BE2C (cell line): Measurements from ENCODE around the gene FAM193A.

Experiments used
- DNase-seq: peaks from one replicate; pipeline ENCODE4 v3.0.0-alpha.2; 2020
- H3K27me3 ChIP-seq: fragments of 250-450 bp; sonication (Bioruptor Pico); 2 replicates; pipeline ENCODE4 v1.5.1; 2020; ENCODE audit warnings: mild to moderate bottlenecking
- H3K36me3 ChIP-seq: fragments of 250-450 bp; sonication (Bioruptor Pico); 2 replicates; pipeline ENCODE4 v1.5.1; 2020; ENCODE audit warnings: mild to moderate bottlenecking
- H3K4me1 ChIP-seq: fragments of 250-450 bp; sonication (Bioruptor Pico); 2 replicates; pipeline ENCODE4 v1.5.1; 2020
- H3K4me3 ChIP-seq: 2 replicates; pipeline ENCODE4 v1.5.1; 2011; ENCODE audit warnings: low read depth, low read length
- H3K9me3 ChIP-seq: fragments of 250-450 bp; sonication (Bioruptor Pico); 2 replicates; pipeline ENCODE4 v1.5.1; 2020
- TF ChIP-seq, protein P1 (sequence below): IDR thresholded peaks from 2 replicates; pipeline ENCODE4 v1.5.1; 2012; ENCODE audit warnings: mild to moderate bottlenecking, low read depth, low read length

FAM193A gene

DNA sequence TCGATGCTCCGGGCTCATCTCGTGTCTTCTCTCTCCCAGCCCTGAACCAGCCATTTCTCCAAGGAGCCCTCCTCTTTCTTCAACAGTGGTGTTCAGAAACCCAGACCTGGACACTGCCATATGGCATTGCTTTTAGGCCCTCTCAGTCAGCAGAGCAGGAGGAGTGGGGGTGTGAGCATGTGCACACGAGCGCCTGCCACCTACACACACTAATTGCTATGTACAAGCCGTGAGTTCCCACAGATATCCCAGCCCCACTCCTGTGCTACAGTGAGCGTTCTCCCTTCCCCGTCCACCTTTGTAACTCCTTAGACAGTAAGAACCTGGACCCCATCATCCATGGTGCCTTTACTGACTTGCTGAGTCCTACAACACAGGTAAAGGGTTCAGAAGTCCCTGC lies 165.9 kb downstream of the FAM193A start:
- Histone ChIP-seq H3K36me3 (peaks cover 69% of the 10 kb centered on the region), H3K9me3 (no peaks in the 10 kb centered on the region), H3K27me3 (no peaks in the 10 kb centered on the region; the same call in 1 of the 2 replicates), H3K4me1 (no peaks in the 10 kb centered on the region), H3K4me3 (no peak overlapping the region)
- TF ChIP-seq, protein P1, sequence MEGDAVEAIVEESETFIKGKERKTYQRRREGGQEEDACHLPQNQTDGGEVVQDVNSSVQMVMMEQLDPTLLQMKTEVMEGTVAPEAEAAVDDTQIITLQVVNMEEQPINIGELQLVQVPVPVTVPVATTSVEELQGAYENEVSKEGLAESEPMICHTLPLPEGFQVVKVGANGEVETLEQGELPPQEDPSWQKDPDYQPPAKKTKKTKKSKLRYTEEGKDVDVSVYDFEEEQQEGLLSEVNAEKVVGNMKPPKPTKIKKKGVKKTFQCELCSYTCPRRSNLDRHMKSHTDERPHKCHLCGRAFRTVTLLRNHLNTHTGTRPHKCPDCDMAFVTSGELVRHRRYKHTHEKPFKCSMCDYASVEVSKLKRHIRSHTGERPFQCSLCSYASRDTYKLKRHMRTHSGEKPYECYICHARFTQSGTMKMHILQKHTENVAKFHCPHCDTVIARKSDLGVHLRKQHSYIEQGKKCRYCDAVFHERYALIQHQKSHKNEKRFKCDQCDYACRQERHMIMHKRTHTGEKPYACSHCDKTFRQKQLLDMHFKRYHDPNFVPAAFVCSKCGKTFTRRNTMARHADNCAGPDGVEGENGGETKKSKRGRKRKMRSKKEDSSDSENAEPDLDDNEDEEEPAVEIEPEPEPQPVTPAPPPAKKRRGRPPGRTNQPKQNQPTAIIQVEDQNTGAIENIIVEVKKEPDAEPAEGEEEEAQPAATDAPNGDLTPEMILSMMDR, result no peak
- DNase-seq, result no peak

DNA sequence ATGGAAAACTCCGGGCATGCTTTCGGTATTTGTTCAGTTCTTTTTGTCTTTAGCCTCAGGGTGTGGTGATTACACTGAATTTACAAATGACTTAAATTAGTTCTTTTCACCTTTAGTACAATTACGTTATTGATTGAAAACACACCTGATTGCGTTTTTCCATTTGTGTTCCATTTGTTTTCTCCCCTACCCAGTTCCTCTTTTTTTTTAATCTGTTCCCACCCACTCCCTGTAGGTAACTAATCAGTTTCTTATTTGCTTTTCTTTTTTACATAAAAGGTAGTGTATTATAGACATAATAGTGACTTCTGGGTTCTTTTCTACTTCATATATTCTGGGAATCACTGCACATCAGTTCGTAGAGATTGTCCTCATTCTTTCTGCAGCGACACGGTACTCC lies 166.3 kb downstream of the FAM193A start:
- TF ChIP-seq, protein P1, result no peak
- peaks cover 65% of the 10 kb centered on the region for H3K36me3 ChIP-seq
- H3K9me3 ChIP-seq, result no peaks in the 10 kb centered on the region
- no peaks in the 10 kb centered on the region; the same call in 1 of the 2 replicates for H3K27me3 ChIP-seq
- no peak for DNase-seq
- no peaks in the 10 kb centered on the region for H3K4me1 ChIP-seq
- H3K4me3 ChIP-seq, result no peak overlapping the region

DNA sequence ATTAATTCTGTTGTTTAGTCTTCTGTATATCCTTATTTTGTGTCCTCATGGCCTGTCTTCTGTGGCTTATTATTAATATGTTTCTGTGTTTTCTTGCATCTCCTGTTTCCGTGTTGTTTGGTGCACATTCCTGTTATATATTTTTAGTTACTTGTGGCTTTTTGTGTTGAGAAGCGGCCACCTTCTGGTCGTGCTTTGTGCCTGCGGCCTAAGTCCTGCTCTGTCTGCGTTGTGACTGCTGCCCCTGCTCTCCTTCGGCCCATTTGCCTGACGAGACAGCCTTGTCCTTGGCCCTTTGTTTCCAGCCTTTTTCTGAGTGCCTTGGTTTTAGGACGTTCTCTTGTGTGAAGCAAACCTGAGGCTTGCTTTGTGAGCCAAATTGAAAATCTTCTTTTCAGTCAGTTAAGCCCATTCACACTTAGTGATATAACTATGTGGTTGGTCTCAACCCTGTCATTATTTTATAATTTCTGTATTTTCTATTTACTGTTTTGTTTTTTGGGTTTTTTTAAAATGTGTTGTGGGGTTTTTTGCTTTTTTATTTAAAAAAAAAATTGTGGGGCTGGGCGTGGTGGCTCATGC lies 175.9 kb downstream of the FAM193A start:
- peaks cover 36% of the 10 kb centered on the region for H3K36me3 ChIP-seq

DNA sequence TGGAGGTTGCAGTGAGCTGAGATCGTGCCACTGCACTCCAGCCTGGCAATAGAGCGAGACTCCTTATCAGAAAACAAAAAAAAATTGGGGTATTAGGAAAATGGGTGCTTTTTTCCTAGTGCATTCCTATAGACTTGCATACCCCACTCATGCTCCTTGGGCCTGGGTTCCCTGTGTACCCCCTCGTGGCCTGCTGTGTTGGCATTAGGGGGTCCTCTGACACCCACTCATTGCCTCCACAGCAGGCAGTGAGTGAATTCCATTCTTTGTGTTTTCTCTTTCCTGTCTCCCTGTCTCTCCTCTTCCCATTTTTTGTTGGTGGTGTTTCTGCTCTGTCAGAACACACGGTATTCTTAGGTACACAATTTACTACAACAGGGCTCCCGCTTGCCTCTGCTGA lies 176.9 kb downstream of the FAM193A start:
- TF ChIP-seq, protein P1, result no peak
- H3K36me3 ChIP-seq, result peaks cover 40% of the 10 kb centered on the region
- no peak overlapping the region for H3K4me3 ChIP-seq
- no peak for DNase-seq
- H3K9me3 ChIP-seq, result no peaks in the 10 kb centered on the region
- H3K27me3 ChIP-seq, result no peaks in the 10 kb centered on the region
- peaks cover 13% of the 10 kb centered on the region; the same call in 1 of the 2 replicates for H3K4me1 ChIP-seq

More for the DNA sequence above, 175.9 kb downstream of the FAM193A start:
- H3K4me3 ChIP-seq, result no peak overlapping the region
- TF ChIP-seq, protein P1, result peak; percentile 55
- H3K9me3 ChIP-seq, result no peaks in the 10 kb centered on the region
- no peaks in the 10 kb centered on the region for H3K27me3 ChIP-seq
- no peak for DNase-seq
- H3K4me1 ChIP-seq, result peaks cover 13% of the 10 kb centered on the region; the same call in 1 of the 2 replicates

DNA sequence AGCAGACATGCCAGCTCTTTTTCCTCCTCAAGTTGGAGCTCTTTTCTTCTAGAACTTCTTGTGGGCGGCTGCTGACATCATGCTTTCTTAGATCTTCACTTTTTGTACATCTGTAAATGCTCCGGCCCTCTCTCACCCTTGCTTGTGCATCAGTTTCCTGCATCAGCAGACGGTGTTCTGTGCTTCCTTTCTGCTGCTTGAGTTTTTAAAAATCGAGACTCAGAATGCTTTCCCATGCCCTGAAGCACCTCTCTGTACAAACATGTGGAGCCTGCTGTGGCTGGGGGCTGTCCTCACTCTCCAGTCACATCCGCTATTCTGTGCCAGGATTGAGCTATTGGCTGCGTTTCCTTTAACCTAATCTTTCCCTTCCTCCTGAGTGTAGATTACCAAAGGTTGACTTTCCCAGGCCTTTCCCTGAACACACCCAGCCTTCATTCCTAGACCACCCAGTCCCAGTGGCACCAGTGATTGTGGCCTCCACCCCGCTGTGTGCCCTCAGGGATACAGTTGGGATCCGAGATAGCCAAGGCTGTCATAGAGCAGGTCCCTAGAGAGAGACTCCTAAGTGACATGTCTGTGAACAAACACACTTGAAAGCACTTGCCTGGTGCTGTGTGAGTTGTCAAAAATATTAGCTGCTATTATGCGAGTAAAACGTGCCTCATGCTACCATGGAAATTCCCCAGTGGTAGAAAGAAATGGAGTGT lies 177.8 kb downstream of the FAM193A start:
- Histone ChIP-seq H3K4me3 (no peak overlapping the region; the same call in 1 of the 2 replicates), H3K9me3 (no peaks in the 10 kb centered on the region), H3K4me1 (peaks cover 13% of the 10 kb centered on the region; the same call in 1 of the 2 replicates), H3K36me3 (peaks cover 41% of the 10 kb centered on the region), H3K27me3 (no peaks in the 10 kb centered on the region)
- TF ChIP-seq, protein P1, result no peak
- DNase-seq, result peak; percentile 80

DNA sequence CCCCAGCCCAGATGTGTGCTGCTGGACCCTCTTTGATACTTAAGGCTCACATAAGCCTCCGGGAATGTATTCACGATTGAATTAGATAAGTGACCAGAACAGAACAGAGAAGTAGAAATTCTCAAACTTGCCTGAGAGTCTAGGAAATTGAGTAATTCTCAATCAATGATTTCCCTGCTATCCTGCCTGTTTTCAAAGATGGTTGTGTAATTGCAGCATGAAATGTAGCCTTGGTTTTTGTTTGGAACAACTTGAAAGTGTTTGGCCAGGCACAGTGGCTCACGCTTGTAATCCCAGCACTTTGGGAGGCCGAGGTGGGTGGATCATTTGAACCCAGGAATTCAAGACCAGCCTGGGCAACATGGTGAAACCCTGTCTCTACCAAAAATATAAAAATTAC lies 178.5 kb downstream of the FAM193A start:
- no peak for DNase-seq
- H3K36me3 ChIP-seq, result peaks cover 38% of the 10 kb centered on the region
- H3K4me1 ChIP-seq, result peaks cover 13% of the 10 kb centered on the region; the same call in 1 of the 2 replicates
- TF ChIP-seq, protein P1, result no peak
- H3K9me3 ChIP-seq, result no peaks in the 10 kb centered on the region
- no peaks in the 10 kb centered on the region for H3K27me3 ChIP-seq
- H3K4me3 ChIP-seq, result no peak overlapping the region
